Measurements from ENCODE around the gene PTPRH. TPM values are rescaled to one million over a fixed set of nuclear protein-coding genes. Genes with fewer than 3 reads are reported as not detected.
"Not testable (repeated sequence)": the region's sequence is repeated elsewhere in the genome, so short reads cannot be mapped to it uniquely, and the experiment has no call there.

Gene PTPRH
- total RNA-seq, 1 experiment from 2014 or later: 0.17 TPM

- POLR2A ChIA-PET (ENCODE audit: low non-redundant PET): no interaction called here
Measured at GRCh38 chr19:55156202-55157063, 52.9 kb downstream of the PTPRH start.

GRCh38 chr19:55155784-55156183, 53.5 kb downstream of the PTPRH start:
- H3K9me3 ChIP-seq (ENCODE audit: low read depth, low read length, poor library complexity, severe bottlenecking); H3K27me3 ChIP-seq (replicated peaks; ENCODE audit: insufficient read depth, low read depth, low read length, poor library complexity); BruUV-seq (replicated peaks); H3K36me3 ChIP-seq (ENCODE audit: insufficient read depth, low read length, poor library complexity, severe bottlenecking); POLR2A ChIA-PET (ENCODE audit: low non-redundant PET); intact Hi-C loops (cut with micrococcal nuclease; ENCODE audit: unreplicated experiment); DNase-seq (ENCODE audit: low spot score): not testable (repeated sequence)
- peak overlapping the region; percentile 35 for H3K27ac ChIP-seq (ENCODE audit: low read depth, low read length, poor library complexity, severe bottlenecking)
- H3K4me3 ChIP-seq (ENCODE audit: low read depth, low read length, poor library complexity, severe bottlenecking): peak overlapping the region; percentile 61
- CTCF ChIA-PET: interaction anchor here (1.2 kb wide), 1 partner anchor 10 kb away, joined by 4 read pairs; no protein-coding TSS in a partner anchor
- peaks cover 28% of the 10 kb centered on the region for H3K4me1 ChIP-seq (ENCODE audit: insufficient read depth, low read length, poor library complexity, severe bottlenecking)

More at GRCh38 chr19:55156202-55157063, 52.9 kb downstream of the PTPRH start:
- CTCF ChIA-PET: interaction anchor here (0.6 to 1.2 kb wide), 3 partner anchors 9 to 198 kb away, joined by 4 to 11 read pairs (median 10); partner anchors contain the start of gene COX6B2
- TF ChIP-seq CTCF (conservative IDR thresholded peaks at IDR 0.05; ENCODE audit: low read depth, low read length) (no peak), EZH2 (IDR thresholded peaks at IDR 0.05; ENCODE audit: borderline replicate concordance, low read depth, low read length, poor library complexity, severe bottlenecking) (no peak)
- peak; percentile 94 for DNase-seq (ENCODE audit: low spot score)
- Histone ChIP-seq H3K27me3 (replicated peaks; ENCODE audit: insufficient read depth, low read depth, low read length, poor library complexity) (peaks cover 3% of the 10 kb centered on the region), H3K36me3 (ENCODE audit: insufficient read depth, low read length, poor library complexity, severe bottlenecking) (no peaks in the 10 kb centered on the region), H3K4me1 (ENCODE audit: insufficient read depth, low read length, poor library complexity, severe bottlenecking) (peaks cover 25% of the 10 kb centered on the region), H3K27ac (ENCODE audit: low read depth, low read length, poor library complexity, severe bottlenecking) (peak overlapping the region; percentile 35), H3K4me3 (ENCODE audit: low read depth, low read length, poor library complexity, severe bottlenecking) (peak overlapping the region; percentile 61), H3K9me3 (ENCODE audit: low read depth, low read length, poor library complexity, severe bottlenecking) (no peaks in the 10 kb centered on the region)
- BruUV-seq (replicated peaks): no TSS peak
- intact Hi-C loops (cut with micrococcal nuclease; ENCODE audit: unreplicated experiment): no loop called here

- no TSS peak for BruUV-seq (replicated peaks)
- H3K9me3 ChIP-seq (ENCODE audit: low read depth, low read length, poor library complexity, severe bottlenecking): no peaks in the 10 kb centered on the region
- POLR2A ChIA-PET (ENCODE audit: low non-redundant PET): no interaction called here
Measured at GRCh38 chr19:55153652-55154264, 55.5 kb downstream of the PTPRH start.

More at GRCh38 chr19:55153652-55154264, 55.5 kb downstream of the PTPRH start:
- no peak overlapping the region for H3K4me3 ChIP-seq (ENCODE audit: low read depth, low read length, poor library complexity, severe bottlenecking)
- CTCF ChIA-PET: no interaction called here
- H3K36me3 ChIP-seq (ENCODE audit: insufficient read depth, low read length, poor library complexity, severe bottlenecking): no peaks in the 10 kb centered on the region
- H3K4me1 ChIP-seq (ENCODE audit: insufficient read depth, low read length, poor library complexity, severe bottlenecking): peaks cover 21% of the 10 kb centered on the region
- TF ChIP-seq CTCF (conservative IDR thresholded peaks at IDR 0.05; ENCODE audit: low read depth, low read length): no peak
- no peak for TF ChIP-seq EZH2 (IDR thresholded peaks at IDR 0.05; ENCODE audit: borderline replicate concordance, low read depth, low read length, poor library complexity, severe bottlenecking)
- H3K27me3 ChIP-seq (replicated peaks; ENCODE audit: insufficient read depth, low read depth, low read length, poor library complexity): no peaks in the 10 kb centered on the region
- no peak overlapping the region for H3K27ac ChIP-seq (ENCODE audit: low read depth, low read length, poor library complexity, severe bottlenecking)
- no peak for DNase-seq (ENCODE audit: low spot score)
- intact Hi-C loops (cut with micrococcal nuclease; ENCODE audit: unreplicated experiment): no loop called here

All from A673 (cell line).